Measurements from ENCODE around the gene SHISAL1.

Gene SHISAL1

GRCh38 chr22:44337678-44338004, 24.9 kb upstream of the SHISAL1 start:
- TF ChIP-seq CTCF (IDR thresholded peaks at IDR 0.05; ENCODE audit: control insufficient read depth, extremely low read depth, insufficient read depth), result no peak
- no peak overlapping the region for H3K4me3 ChIP-seq (ENCODE audit: low read depth, low read length)
- DNase-seq (ENCODE audit: low read depth), result no peak

GRCh38 chr22:44336962-44337677, 24.4 kb upstream of the SHISAL1 start:
- no peak overlapping the region for H3K4me3 ChIP-seq (ENCODE audit: low read depth, low read length)
- TF ChIP-seq CTCF (IDR thresholded peaks at IDR 0.05; ENCODE audit: control insufficient read depth, extremely low read depth, insufficient read depth), result no peak
- no peak for DNase-seq (ENCODE audit: low read depth)

DNA sequence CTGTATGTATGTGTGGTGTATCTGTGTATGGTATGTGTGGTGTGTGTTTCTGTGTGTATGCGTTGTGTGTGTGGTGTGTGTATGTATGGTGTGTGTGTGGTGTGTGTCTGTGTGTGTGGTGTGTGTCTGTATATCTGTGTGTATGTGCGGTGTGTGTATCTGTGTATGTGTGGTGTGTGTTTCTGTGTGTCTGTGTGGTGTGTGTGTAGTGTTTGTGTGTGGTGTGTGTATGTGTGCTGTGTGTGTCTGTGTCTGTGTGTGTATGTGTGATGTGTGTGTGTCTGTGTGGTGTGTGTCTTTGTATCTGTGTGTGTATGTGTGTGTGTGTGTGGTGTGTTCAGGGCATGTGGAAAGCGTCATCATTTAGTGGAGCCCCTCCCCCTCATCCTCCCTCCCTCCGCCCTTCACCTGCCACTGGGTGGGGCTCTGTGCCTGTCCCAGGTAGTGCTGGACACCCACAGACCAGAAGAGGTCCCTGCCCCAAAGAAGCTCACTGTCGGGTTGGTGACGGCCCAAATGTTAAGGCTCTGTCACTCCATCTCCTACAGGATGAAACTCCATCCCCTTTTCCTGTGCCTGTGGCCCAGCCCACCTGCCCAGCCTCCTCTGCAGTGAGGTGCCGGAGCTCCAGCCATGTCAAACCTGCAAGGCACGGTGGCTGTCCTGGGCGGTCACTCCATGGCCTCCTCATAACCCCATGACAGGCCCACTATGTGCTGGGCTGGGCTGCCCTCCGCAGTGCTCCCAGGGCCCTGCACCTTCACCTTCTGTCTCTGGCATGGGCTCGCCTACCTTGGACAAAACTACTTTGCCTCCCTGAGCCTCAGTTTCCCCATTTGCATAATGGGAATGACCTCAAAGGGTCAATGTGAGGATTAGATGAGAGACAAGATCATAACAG, 23.4 kb upstream of the SHISAL1 start:
- no peak for DNase-seq (ENCODE audit: low read depth)
- peak; percentile 25; the same call in 1 of the 2 replicates for TF ChIP-seq CTCF (IDR thresholded peaks at IDR 0.05; ENCODE audit: control insufficient read depth, extremely low read depth, insufficient read depth)
- no peak overlapping the region for H3K4me3 ChIP-seq (ENCODE audit: low read depth, low read length)

GRCh38 chr22:44335066-44335839, 22.5 kb upstream of the SHISAL1 start:
- no peak overlapping the region for H3K4me3 ChIP-seq (ENCODE audit: low read depth, low read length)
- no peak for DNase-seq (ENCODE audit: low read depth)
- no peak for TF ChIP-seq CTCF (IDR thresholded peaks at IDR 0.05; ENCODE audit: control insufficient read depth, extremely low read depth, insufficient read depth)

GRCh38 chr22:44333847-44334635, 21.3 kb upstream of the SHISAL1 start:
- no peak for DNase-seq (ENCODE audit: low read depth)
- no peak for TF ChIP-seq CTCF (IDR thresholded peaks at IDR 0.05; ENCODE audit: control insufficient read depth, extremely low read depth, insufficient read depth)
- no peak overlapping the region for H3K4me3 ChIP-seq (ENCODE audit: low read depth, low read length)

DNA sequence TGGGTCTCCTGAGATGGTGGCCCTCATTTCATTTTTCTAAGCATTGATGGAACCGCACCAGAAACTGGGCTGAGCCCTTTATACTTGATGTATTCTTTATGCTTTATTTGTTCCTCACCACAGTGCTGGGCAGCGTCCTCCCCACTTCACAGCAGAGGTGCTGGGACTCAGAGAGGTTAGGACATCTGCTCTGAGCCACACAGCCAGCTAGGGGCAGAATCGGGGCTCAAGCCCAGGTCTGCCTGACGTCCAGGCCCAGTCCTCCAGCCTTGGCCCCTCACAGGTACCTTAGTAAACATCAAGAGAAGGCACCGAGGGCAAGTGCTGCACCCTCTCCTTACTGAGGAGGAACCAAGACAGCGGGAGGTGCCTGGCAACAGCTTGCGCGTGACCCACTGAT, 20.2 kb upstream of the SHISAL1 start:
- no peak overlapping the region for H3K4me3 ChIP-seq (ENCODE audit: low read depth, low read length)
- TF ChIP-seq CTCF (IDR thresholded peaks at IDR 0.05; ENCODE audit: control insufficient read depth, extremely low read depth, insufficient read depth), result no peak
- DNase-seq (ENCODE audit: low read depth), result no peak
